Caco-2 (cell line): ENCODE data around the gene DTX1. TPM values are rescaled to one million over a fixed set of nuclear protein-coding genes. Genes with fewer than 3 reads are reported as not detected.

ENCODE experiments used
- BruUV-seq: library from RNA; stranded (reverse); fragments of 400-500 nt; replicated peaks from 2 replicates; lab custom pipeline; 2021; lab: Mats Ljungman, UMichigan
- CTCF ChIA-PET: fragments of 300-600 bp; sonication (Branson Sonifier 250); formaldehyde crosslinking; loops from one replicate; lab custom pipeline; 2022; ENCODE audit warnings: antibody characterized with exemption; lab: Charles Lee
- POLR2A ChIA-PET: fragments of 300-600 bp; sonication (Branson Sonifier 250); formaldehyde crosslinking; loops from one replicate; lab custom pipeline; 2022; ENCODE audit warnings: antibody characterized with exemption; lab: Charles Lee
- DNase-seq, 2 experiments: peaks; one replicate each; pipeline versions ENCODE4 v3.0.0 to v3.0.0-alpha.2; 2020 to 2022
- H3K27me3 ChIP-seq: replicated peaks from 2 replicates; pipeline ENCODE4 v1.6.0; 2011; ENCODE audit warnings: low read length; ENCODE audit not compliant: control insufficient read depth, insufficient read depth
- H3K36me3 ChIP-seq: 2 replicates; pipeline ENCODE4 v1.5.1; 2011; ENCODE audit warnings: low read length; ENCODE audit not compliant: control insufficient read depth, insufficient read depth
- H3K4me1 ChIP-seq: fragments of 250-450 bp; sonication (Bioruptor Pico); 2 replicates; pipeline ENCODE4 v1.5.1; 2020; ENCODE audit warnings: mild to moderate bottlenecking
- H3K4me3 ChIP-seq: 2 replicates; pipeline ENCODE4 v1.5.1; 2011; ENCODE audit warnings: low read depth, mild to moderate bottlenecking, control low read depth, low read length
- H3K9me3 ChIP-seq: fragments of 250-450 bp; sonication (Bioruptor Pico); 2 replicates; pipeline ENCODE4 v1.5.1; 2020; ENCODE audit warnings: mild to moderate bottlenecking, moderate library complexity
- H3K27ac Mint-ChIP-seq: one replicate; pipeline ENCODE4 v1.8.0; 2022; ENCODE audit warnings: mixed read lengths; ENCODE audit not compliant: unreplicated experiment
- H3K27me3 Mint-ChIP-seq: one replicate; pipeline ENCODE4 v1.8.0; 2022; ENCODE audit warnings: mixed read lengths; ENCODE audit not compliant: insufficient read depth, unreplicated experiment
- H3K36me3 Mint-ChIP-seq: one replicate; pipeline ENCODE4 v1.8.0; 2022; ENCODE audit warnings: mild to moderate bottlenecking, mixed read lengths; ENCODE audit not compliant: insufficient read depth, unreplicated experiment
- H3K4me1 Mint-ChIP-seq: one replicate; pipeline ENCODE4 v1.8.0; 2022; ENCODE audit warnings: low read depth, mixed read lengths; ENCODE audit not compliant: unreplicated experiment
- H3K4me3 Mint-ChIP-seq: one replicate; pipeline ENCODE4 v1.8.0; 2022; ENCODE audit warnings: mild to moderate bottlenecking, moderate library complexity, mixed read lengths; ENCODE audit not compliant: unreplicated experiment
- H3K9me3 Mint-ChIP-seq: one replicate; pipeline ENCODE4 v1.8.0; 2022; ENCODE audit warnings: mixed read lengths; ENCODE audit not compliant: unreplicated experiment
- intact Hi-C: fragments of 100-400 bp; cut with micrococcal nuclease; formaldehyde crosslinking; loops from one replicate; pipeline ENCODE4 v1.10.0; 2022; ENCODE audit not compliant: unreplicated experiment
- total RNA-seq: library from RNA; stranded (reverse); gene quantifications from 2 replicates; pipeline ENCODE4 v1.2.3, GENCODE V29; 2022
- TF ChIP-seq, protein P1 (sequence below), 2 experiments: fragments of 200-600 bp in 1 of 2; IDR thresholded peaks; 1 replicate in 1 of 2; 2 replicates in 1 of 2; pipeline versions ENCODE4 v1.5.1 to v1.8.0; 2011 to 2022; ENCODE audit warnings: antibody characterized with exemption in 1 of 2, control low read depth in 1 of 2, inconsistent platforms in 1 of 2, low read depth in 1 of 2, low read length in 1 of 2, mild to moderate bottlenecking in 1 of 2, moderate library complexity in 1 of 2; ENCODE audit not compliant: insufficient read depth in 1 of 2, severe bottlenecking in 1 of 2, unreplicated experiment in 1 of 2

DTX1 gene
- total RNA-seq, 1 experiment from 2014 or later, result not detected

- ChIA-PET CTCF (interaction anchor here (0.6 kb wide), 1 partner anchor 44 kb away, joined by 4 read pairs; no protein-coding TSS in a partner anchor), POLR2A (no interaction called here)
- H3K27me3 ChIP-seq, result no peaks in the 10 kb centered on the region
- no peaks in the 10 kb centered on the region for H3K4me1 Mint-ChIP-seq
- H3K27ac Mint-ChIP-seq, result no peak overlapping the region
- H3K27me3 Mint-ChIP-seq, result peaks cover 3% of the 10 kb centered on the region
- H3K36me3 Mint-ChIP-seq, result no peaks in the 10 kb centered on the region
- no peak overlapping the region for H3K4me3 ChIP-seq
- intact Hi-C loops, result no loop called here
- no peaks in the 10 kb centered on the region for H3K4me1 ChIP-seq
- TF ChIP-seq, protein P1, sequence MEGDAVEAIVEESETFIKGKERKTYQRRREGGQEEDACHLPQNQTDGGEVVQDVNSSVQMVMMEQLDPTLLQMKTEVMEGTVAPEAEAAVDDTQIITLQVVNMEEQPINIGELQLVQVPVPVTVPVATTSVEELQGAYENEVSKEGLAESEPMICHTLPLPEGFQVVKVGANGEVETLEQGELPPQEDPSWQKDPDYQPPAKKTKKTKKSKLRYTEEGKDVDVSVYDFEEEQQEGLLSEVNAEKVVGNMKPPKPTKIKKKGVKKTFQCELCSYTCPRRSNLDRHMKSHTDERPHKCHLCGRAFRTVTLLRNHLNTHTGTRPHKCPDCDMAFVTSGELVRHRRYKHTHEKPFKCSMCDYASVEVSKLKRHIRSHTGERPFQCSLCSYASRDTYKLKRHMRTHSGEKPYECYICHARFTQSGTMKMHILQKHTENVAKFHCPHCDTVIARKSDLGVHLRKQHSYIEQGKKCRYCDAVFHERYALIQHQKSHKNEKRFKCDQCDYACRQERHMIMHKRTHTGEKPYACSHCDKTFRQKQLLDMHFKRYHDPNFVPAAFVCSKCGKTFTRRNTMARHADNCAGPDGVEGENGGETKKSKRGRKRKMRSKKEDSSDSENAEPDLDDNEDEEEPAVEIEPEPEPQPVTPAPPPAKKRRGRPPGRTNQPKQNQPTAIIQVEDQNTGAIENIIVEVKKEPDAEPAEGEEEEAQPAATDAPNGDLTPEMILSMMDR (IDR thresholded peaks at IDR 0.05; ENCODE audit: insufficient read depth in 1 of 2, low read depth in 1 of 2, low read length in 1 of 2, severe bottlenecking in 1 of 2, unreplicated experiment in 1 of 2), result no peak
- DNase-seq, result no peak
- no TSS peak for BruUV-seq
- H3K9me3 Mint-ChIP-seq, result no peaks in the 10 kb centered on the region
- no peaks in the 10 kb centered on the region for H3K9me3 ChIP-seq
- no peaks in the 10 kb centered on the region for H3K36me3 ChIP-seq
- H3K4me3 Mint-ChIP-seq, result no peak overlapping the region
Measured at GRCh38 chr12:113061061-113061694, 4.6 kb downstream of the DTX1 start.

DNA sequence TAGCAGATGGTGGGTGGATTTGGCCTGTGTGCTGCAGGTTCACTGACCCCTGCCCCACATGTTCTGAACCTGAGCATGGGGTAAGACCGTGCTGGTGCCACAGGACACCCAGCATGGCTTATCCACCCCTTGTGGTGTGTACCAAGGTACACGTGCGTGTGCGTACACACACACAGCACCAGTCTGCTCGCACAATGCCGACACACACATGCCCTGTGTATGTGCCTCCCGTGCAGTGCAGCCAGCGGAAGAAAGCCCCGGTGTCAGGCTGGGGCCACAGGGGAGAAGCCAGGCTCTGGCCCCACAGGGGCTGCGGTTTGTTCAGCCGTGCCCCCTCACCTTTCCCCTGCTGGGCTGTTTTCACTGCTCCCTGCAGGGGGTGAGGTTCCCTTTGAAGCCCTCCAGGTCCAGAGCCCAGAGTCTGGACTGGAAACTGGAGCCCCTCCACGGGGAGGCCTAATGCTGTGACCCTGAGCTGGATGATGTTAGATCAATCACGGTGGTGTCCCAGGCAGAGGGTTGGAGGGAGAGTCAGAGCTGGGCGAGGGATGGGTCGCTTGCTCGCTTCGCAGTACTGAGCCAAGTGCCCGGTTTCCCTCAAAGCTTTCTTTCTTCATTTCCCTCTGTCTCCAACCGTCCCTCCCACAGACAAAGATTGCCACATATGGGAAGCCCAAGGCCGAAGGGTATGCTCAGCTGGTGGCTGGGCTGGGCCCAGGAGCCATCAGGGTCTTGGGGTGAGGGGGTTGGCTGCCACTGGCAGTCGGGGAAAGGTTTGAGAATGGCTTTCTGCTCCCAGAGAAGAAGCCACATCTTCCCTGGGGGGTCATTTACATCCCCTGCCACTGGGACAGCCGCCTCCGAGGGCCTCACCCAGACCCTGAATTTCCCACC lies 6.2 kb downstream of the DTX1 start:
- ChIA-PET POLR2A (no interaction called here), CTCF (interaction anchor here (1.0 kb wide), 1 partner anchor 90 kb away, joined by 3 read pairs; no protein-coding TSS in a partner anchor)
- H3K27ac Mint-ChIP-seq, result no peak overlapping the region
- no peaks in the 10 kb centered on the region for H3K36me3 Mint-ChIP-seq
- H3K4me1 Mint-ChIP-seq, result no peaks in the 10 kb centered on the region
- no peak overlapping the region for H3K4me3 Mint-ChIP-seq
- Histone ChIP-seq H3K4me1 (no peaks in the 10 kb centered on the region), H3K9me3 (no peaks in the 10 kb centered on the region), H3K36me3 (no peaks in the 10 kb centered on the region), H3K27me3 (no peaks in the 10 kb centered on the region), H3K4me3 (no peak overlapping the region)
- DNase-seq, result no peak
- no peaks in the 10 kb centered on the region for H3K9me3 Mint-ChIP-seq
- no TSS peak for BruUV-seq
- TF ChIP-seq, protein P1 (IDR thresholded peaks at IDR 0.05; ENCODE audit: insufficient read depth in 1 of 2, low read depth in 1 of 2, low read length in 1 of 2, severe bottlenecking in 1 of 2, unreplicated experiment in 1 of 2), result no peak
- intact Hi-C loops, result no loop called here
- peaks cover 3% of the 10 kb centered on the region for H3K27me3 Mint-ChIP-seq
